ENCODE data around the gene MYL7.

Gene MYL7

DNA sequence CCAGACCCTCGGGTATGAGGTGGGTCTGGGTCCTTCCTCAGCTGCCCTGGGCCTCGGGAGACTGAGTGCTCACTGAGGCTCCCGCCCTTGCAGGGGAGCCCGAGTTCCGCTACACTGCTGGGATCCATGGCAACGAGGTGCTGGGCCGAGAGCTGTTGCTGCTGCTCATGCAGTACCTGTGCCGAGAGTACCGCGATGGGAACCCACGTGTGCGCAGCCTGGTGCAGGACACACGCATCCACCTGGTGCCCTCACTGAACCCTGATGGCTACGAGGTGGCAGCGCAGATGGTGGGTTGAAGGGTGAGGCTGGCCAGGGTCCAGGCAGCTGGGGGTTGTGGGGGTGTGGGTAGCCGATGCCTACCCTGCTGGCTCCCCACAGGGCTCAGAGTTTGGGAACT lies 29.4 kb downstream of the MYL7 start:
- ATAC-seq: no peak
- no peak for TF ChIP-seq ISL1 (CRISPR knock-in tag; IDR thresholded peaks at IDR 0.05)
- no peak for TF ChIP-seq ZFP30 (CRISPR knock-in tag; IDR thresholded peaks at IDR 0.05)
- no peak for TF ChIP-seq TOX (CRISPR knock-in tag; IDR thresholded peaks at IDR 0.05; ENCODE audit: borderline replicate concordance)
- no peak for TF ChIP-seq TCF4 (CRISPR knock-in tag; IDR thresholded peaks at IDR 0.05; ENCODE audit: borderline replicate concordance)
- TF ChIP-seq ZNF70 (CRISPR knock-in tag; IDR thresholded peaks at IDR 0.05): no peak

GRCh38 chr7:44110719-44111635 lies 30.2 kb downstream of the MYL7 start:
- no peak; the same call in 2 of the 3 replicates for ATAC-seq
- TF ChIP-seq TSHZ2 (CRISPR knock-in tag; IDR thresholded peaks at IDR 0.05) (no peak), CSDC2 (CRISPR knock-in tag; IDR thresholded peaks at IDR 0.05) (no peak), ZNF565 (CRISPR knock-in tag; conservative IDR thresholded peaks at IDR 0.05; ENCODE audit: low read depth) (no peak), ZFP30 (CRISPR knock-in tag; IDR thresholded peaks at IDR 0.05) (no peak)

DNA sequence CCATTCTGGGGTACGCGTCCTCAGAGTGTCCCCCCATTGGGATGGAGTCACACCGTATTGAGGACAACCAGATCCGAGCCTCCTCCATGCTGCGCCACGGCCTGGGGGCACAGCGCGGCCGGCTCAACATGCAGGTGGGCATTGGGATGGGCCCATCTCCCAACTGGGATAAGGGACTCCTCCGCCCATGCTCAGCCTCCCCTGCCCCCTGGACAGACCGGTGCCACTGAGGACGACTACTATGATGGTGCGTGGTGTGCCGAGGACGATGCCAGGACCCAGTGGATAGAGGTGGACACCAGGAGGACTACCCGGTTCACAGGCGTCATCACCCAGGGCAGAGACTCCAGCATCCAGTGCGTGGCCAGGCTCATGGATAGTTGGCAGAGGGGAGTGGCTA lies 31.1 kb downstream of the MYL7 start:
- TF ChIP-seq TCF4 (CRISPR knock-in tag; IDR thresholded peaks at IDR 0.05; ENCODE audit: borderline replicate concordance): no peak
- TF ChIP-seq ZC3H10 (CRISPR knock-in tag; IDR thresholded peaks at IDR 0.05): no peak
- TF ChIP-seq ZNF70 (CRISPR knock-in tag; IDR thresholded peaks at IDR 0.05): no peak
- TF ChIP-seq SNAI2 (CRISPR knock-in tag; IDR thresholded peaks at IDR 0.05): no peak
- no peak for TF ChIP-seq TSHZ2 (CRISPR knock-in tag; IDR thresholded peaks at IDR 0.05)
- no peak for TF ChIP-seq GLIS3 (CRISPR knock-in tag; IDR thresholded peaks at IDR 0.05)
- TF ChIP-seq ARNTL (CRISPR knock-in tag; IDR thresholded peaks at IDR 0.05; ENCODE audit: borderline replicate concordance, low read depth): no peak
- TF ChIP-seq PATZ1 (CRISPR knock-in tag; IDR thresholded peaks at IDR 0.05; ENCODE audit: borderline replicate concordance): no peak
- no peak for TF ChIP-seq ZFP3 (CRISPR knock-in tag; IDR thresholded peaks at IDR 0.05)
- TF ChIP-seq PPARA (CRISPR knock-in tag; IDR thresholded peaks at IDR 0.05; ENCODE audit: borderline replicate concordance): no peak
- TF ChIP-seq, protein P1, sequence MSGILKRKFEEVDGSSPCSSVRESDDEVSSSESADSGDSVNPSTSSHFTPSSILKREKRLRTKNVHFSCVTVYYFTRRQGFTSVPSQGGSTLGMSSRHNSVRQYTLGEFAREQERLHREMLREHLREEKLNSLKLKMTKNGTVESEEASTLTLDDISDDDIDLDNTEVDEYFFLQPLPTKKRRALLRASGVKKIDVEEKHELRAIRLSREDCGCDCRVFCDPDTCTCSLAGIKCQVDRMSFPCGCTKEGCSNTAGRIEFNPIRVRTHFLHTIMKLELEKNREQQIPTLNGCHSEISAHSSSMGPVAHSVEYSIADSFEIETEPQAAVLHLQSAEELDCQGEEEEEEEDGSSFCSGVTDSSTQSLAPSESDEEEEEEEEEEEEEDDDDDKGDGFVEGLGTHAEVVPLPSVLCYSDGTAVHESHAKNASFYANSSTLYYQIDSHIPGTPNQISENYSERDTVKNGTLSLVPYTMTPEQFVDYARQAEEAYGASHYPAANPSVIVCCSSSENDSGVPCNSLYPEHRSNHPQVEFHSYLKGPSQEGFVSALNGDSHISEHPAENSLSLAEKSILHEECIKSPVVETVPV (CRISPR knock-in tag; IDR thresholded peaks at IDR 0.05): no peak
- no peak for ATAC-seq

All from SK-N-SH treated with all-trans-retinoic acid at 6 μM for 48 hours (cell line).